Medulla oblongata (tissue), 1 donor: ENCODE data around the gene PDE1C.
A peak's percentile ranks its signal among the peaks of the same experiment; 100 is the strongest.

ENCODE experiments used
- DNase-seq: peaks from one replicate; pipeline ENCODE4 v3.0.0-alpha.2; 2015; ENCODE audit errors: extremely low spot score

PDE1C gene

GRCh38 chr7:32074787-32075585, 4.8 kb upstream of the PDE1C start:
- DNase-seq, result peak; percentile 65

DNA sequence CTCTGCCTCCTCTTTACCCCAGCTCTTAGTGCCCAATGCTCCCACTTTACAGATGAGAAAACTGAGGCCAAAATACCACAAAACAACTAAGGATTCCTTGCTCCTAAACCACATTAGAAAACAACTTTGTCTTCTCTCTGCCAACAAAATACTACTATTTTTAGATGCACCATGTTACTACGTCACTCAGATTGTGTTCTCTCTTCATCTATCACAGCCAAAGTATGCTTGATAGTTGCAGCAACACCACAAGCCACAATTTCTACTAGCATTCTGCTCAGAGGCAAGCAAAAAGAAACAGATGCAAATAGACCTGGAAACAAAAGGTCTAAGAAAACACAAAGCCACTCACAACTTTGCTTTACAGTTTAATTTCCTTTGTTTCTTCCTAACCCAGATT, 3.3 kb upstream of the PDE1C start:
- DNase-seq, result no peak

DNA sequence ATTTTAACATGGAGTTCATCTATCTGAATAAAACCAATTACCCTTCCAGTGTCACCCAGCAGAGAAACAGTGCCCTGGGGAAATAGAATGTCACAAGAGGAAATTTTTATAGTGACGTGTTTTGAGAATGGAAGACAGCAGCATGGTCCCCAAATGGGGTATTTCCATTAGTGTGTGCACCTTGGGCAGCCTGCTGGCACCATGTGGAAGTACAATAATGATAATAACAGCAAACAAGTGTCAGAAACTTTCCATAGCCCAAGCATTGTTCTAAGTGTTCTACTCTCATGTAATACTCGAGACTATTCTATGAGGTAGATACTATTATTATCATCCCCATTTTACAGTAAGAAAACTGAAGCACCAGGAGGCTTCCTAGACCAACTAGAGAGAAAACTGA, 2.2 kb upstream of the PDE1C start:
- DNase-seq, result no peak

DNA sequence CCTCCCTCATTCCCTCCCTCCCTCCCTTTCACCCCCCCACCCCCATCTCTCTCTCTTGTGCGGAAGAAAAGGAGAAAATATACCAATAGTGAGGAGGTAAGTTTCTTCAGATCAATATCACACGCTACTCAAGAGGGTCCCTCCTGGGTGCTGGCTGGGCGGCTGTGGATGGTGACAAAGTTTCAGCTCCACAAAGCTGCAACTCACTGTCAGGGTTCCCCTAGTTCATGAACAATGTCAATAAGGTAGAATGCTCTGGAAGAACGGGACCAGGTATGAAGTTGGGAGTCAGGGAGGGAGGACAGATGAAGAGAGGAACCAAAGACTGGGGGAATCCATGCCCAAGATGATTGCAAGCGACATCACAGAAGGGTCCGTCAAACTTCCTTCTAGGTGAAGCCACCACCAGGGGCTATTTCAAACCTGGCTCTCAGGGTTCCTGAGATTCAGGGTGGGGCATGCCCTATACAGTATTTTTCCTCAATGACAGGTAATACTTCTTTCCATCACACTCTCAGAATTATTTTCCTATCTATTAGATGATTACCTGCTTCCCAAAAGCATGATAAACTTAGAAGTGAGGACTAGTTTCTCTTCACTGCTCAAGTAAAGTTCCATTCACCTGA, 1.4 kb upstream of the PDE1C start:
- DNase-seq, result no peak

DNA sequence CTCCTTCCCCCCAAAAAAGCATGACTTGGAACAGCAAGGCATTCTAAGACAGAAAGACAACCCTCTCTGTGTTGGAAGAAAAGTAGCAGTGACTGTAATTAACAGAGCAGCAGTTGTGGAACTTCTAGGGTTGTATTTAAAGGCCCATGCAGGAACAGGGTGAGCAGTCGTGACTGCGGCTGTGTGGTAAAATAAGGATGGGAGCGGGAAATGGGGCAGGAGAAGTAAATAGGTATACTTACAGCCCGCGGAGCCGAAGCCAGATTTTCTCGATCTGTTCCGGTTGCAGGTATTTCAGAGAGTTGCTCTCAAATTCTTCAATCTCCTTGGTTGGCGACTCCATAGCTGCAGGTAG, 179 bp downstream of the PDE1C start:
- no peak for DNase-seq

GRCh38 chr7:32069116-32069650, 1.0 kb downstream of the PDE1C start:
- DNase-seq, result no peak

DNA sequence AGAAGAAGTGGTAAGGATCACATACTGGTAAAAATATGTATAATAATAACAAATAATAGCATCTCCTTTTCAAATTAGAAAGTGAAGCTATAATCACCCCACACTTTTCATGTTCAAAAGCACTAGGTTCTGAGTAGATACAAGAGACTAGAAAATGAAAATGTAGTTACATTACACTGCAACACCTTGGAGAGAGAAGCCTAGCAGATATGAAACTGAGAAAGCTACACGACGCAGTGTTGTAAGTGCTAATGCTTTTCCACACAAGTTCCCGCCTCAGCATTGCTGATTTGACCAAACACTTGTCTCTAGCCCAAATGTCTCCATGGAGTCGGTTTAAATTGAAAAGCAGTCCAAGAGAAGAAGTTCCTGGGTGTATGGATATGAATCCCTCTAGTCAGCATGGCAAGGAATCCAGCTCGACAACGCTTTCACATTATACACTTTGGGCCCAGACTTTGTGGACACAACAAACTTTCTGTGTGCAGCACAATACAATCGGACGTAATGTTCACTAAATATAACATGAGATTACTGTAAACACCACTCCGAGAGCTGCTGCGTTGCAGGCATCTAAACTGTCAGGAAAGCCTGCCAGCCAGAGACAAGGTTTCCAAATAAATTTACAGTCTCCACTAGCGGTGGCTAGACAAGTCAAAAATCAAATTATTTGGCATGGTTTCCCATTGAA, 1.7 kb downstream of the PDE1C start:
- no peak for DNase-seq

DNA sequence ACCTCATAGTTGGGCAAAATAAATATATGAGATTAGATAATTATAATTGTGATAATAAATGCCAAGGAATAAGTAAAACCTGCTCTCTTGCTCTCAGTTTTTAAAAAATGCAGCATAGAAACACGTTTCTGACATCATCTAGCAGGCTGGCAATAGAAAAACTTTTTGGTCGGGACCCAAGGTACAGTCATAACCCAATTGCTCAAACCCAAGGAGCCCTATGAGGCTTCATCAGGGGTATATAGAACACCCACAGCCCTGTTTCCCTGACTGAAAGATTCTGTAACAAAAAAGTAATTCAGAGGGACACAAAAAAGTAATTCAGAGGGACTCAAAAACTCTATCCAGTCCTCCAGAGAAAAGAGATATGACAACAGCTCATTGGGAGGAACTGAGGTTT, 3.8 kb downstream of the PDE1C start:
- DNase-seq, result no peak

DNA sequence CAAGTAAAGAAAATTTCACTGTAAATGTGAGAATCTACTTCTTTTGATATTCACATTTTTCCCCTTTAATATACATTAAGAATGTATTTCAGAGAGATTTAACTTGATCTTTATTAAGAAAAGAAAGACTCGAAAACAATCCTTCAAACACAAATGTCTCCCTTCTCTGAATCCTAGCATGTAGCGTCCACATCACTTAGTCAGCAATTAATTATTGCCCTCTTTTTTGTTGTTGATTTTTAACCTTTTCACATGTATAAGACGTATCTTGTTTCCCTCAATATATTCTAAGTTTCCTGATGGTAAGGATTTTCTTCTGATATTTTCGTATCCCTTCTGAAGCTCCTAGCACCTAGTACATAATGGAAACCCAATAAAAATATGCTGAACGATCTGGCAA, 6.6 kb downstream of the PDE1C start:
- no peak for DNase-seq

DNA sequence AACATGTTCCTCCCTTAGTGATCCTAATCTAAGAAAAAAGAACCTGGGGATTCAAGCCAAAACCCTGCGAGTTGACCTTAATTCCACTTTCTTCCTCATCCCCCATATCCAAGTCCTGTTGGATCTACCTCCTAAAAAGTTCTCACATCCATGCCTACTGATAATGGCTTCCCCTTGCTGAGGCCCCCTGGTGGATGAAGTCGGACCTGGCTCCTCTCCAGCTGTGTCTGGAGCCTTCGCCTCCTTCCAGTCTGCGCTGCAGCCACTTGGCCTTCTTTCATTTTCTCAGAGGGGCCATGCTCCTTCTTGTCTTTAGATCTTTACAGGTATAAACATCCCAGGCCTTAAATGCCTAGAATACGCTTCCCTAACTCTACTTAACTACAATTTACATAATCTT, 8.1 kb downstream of the PDE1C start:
- DNase-seq, result no peak

- DNase-seq, result no peak
Measured at GRCh38 chr7:32061346-32061745, 8.9 kb downstream of the PDE1C start.

DNA sequence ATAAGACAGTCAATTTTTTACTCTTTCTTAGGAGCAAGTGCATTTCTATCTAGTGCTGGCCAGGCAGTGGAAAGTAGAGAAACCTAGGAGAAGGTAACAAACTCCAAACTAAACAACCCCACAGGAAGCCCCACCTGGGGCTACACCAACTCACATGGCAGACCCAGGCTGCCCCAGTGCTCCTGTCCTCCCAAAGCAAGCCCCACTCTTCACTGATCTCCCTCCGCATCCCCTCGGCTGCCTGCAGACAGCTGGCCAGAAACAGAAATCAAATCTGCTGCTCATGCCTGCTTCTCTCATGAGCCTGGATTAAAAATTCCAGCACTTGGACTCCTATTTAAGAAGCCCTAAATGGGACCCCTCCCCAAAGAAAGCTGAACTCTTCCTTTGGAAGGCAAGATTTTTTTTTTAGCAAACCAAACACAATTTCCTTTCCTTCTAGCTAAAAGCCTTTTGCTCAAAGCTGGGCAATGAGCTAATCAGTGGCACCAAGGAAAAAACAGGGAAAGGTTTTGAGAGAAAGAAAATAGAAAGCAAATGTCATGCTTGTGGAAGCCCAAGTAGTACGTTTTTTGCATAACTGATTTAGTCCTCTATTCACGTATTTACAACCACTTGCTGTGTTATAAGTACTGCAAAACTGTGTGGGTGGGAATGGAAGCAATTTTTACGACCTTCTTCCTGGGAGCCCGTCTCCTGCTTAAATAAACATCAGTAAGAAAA, 10.8 kb downstream of the PDE1C start:
- peak; percentile 61 for DNase-seq

GRCh38 chr7:32058002-32058401, 12.2 kb downstream of the PDE1C start:
- DNase-seq, result no peak

GRCh38 chr7:32056767-32057166, 13.4 kb downstream of the PDE1C start:
- no peak for DNase-seq

DNA sequence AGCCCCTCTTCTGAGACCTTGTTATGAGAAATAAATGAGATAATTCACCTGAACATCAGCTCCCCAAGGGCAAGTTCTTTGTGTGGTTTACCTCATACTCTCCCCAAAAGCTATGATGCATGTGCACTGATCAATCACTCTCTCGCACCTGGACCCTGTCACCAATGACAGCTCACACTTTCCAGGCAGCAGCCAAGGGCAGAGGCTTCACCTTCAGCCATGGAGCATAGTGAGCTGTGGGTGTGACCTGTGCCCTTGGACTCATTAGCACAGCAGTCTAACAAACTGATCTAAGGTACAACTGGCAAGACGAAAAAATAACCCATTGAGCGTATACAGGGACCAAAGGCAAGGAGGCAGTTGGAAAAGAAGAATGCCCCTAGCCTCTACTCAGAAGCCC, 17.0 kb downstream of the PDE1C start:
- DNase-seq, result no peak

DNA sequence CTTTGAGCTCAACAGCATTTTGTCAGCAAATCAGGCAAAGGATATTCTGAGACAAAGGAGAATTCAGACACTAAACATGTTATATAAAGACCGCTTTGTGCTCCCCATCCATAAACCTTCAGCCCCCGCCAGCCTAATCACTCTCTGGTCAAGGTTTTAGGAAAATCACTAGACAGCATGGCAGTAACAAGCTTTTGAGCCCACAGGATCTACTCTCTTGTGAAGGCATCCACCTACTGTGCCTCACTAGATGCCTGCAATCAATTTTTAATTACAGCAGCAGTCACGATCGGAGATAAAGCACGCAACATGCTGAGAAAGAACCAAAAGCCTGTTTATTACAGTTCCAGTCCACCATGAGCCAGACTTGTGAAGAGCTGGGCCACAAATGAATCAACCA, 19.1 kb downstream of the PDE1C start:
- peak; percentile 80 for DNase-seq

GRCh38 chr7:32049599-32049998, 20.6 kb downstream of the PDE1C start:
- DNase-seq, result no peak

DNA sequence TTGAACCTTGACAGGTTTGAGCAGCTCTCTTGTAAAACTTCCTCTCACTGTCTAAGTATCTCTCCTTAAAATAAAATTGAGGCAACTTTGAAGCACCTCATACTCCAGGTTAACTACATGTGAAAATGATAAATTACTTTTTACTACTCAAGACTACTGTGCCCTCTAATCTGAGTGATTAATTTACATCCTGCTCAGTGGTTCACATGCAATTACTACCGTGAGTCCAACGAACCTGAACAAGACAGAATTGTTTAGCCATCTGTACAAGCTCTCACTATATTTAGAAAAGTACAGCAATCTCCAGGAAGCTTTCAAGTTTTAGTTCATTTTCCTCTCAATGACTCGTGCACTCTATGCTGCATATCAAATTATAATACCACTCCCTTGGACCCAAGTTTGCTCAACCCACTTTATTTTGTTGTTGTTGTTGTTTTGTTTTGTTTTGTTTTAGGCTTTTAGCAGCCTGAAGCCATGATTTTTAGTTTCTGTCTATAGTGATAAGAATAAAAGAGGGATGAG, 21.2 kb downstream of the PDE1C start:
- DNase-seq, result no peak

DNA sequence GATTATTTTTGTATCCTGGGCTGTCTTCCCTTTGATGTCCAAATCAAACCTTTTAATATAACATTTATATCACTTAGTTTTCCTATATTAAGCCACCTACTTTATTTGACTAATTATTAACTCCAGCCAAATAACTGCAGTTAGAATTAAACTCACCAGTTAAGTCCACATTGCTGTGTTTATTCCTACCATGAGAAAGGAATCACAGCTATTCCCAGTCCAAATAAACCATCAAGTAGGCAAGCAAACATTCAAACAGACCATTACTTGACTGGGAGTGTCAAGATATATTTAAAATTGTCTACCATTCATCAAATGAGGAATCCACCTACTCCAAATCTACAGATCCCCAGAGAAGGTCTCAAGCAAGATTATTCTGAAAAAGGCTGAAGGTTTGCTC, 22.4 kb downstream of the PDE1C start:
- no peak for DNase-seq

- DNase-seq, result no peak
Measured at GRCh38 chr7:32047075-32047474, 23.1 kb downstream of the PDE1C start.

GRCh38 chr7:32045228-32045627, 25.0 kb downstream of the PDE1C start:
- DNase-seq, result no peak

- no peak for DNase-seq
Measured at GRCh38 chr7:32044739-32045138, 25.5 kb downstream of the PDE1C start.
